HG02885 (cell line): ENCODE data around the gene ANKS1A.

Source experiments
- ATAC-seq: cut with Tn5 transposase; IDR thresholded peaks from one replicate; pipeline ENCODE4 v1.9.1; 2021; ENCODE audit warnings: mild to moderate bottlenecking; ENCODE audit not compliant: unreplicated experiment, poor library complexity

ANKS1A gene

GRCh38 chr6:35061651-35062410 lies 172.8 kb downstream of the ANKS1A start:
- no peak for ATAC-seq

- no peak for ATAC-seq
Measured at GRCh38 chr6:35062676-35063574, 173.9 kb downstream of the ANKS1A start.

- ATAC-seq, result no peak
Measured at GRCh38 chr6:35063701-35064280, 174.7 kb downstream of the ANKS1A start.

GRCh38 chr6:35064290-35064689 lies 175.2 kb downstream of the ANKS1A start:
- ATAC-seq, result no peak

- ATAC-seq, result no peak
Measured at GRCh38 chr6:35064757-35065440, 175.8 kb downstream of the ANKS1A start.

- ATAC-seq, result no peak
Measured at GRCh38 chr6:35065441-35065800, 176.4 kb downstream of the ANKS1A start.

GRCh38 chr6:35065870-35066269 lies 176.8 kb downstream of the ANKS1A start:
- ATAC-seq, result no peak

GRCh38 chr6:35067234-35067633 lies 178.2 kb downstream of the ANKS1A start:
- no peak for ATAC-seq

- no peak for ATAC-seq
Measured at GRCh38 chr6:35068206-35068605, 179.2 kb downstream of the ANKS1A start.

- ATAC-seq, result no peak
Measured at GRCh38 chr6:35068644-35069043, 179.6 kb downstream of the ANKS1A start.

GRCh38 chr6:35069262-35069661 lies 180.2 kb downstream of the ANKS1A start:
- ATAC-seq, result no peak

GRCh38 chr6:35070111-35070510 lies 181.1 kb downstream of the ANKS1A start:
- no peak for ATAC-seq

GRCh38 chr6:35071347-35071994 lies 182.4 kb downstream of the ANKS1A start:
- ATAC-seq, result no peak

- ATAC-seq, result no peak
Measured at GRCh38 chr6:35072051-35072697, 183.1 kb downstream of the ANKS1A start.

- no peak for ATAC-seq
Measured at GRCh38 chr6:35072698-35073055, 183.6 kb downstream of the ANKS1A start.

- no peak for ATAC-seq
Measured at GRCh38 chr6:35073211-35073610, 184.2 kb downstream of the ANKS1A start.

- no peak for ATAC-seq
Measured at GRCh38 chr6:35073766-35074471, 184.9 kb downstream of the ANKS1A start.

GRCh38 chr6:35076997-35077712 lies 188.1 kb downstream of the ANKS1A start:
- no peak for ATAC-seq
